Caco-2 (cell line): ENCODE results near the gene MGLL. TPM values are rescaled to one million over a fixed set of nuclear protein-coding genes. Genes with fewer than 3 reads are reported as not detected.

Experiments
- BruUV-seq: library from RNA; stranded (reverse); fragments of 400-500 nt; replicated peaks from 2 replicates; lab custom pipeline; 2021; lab: Mats Ljungman, UMichigan
- CTCF ChIA-PET: fragments of 300-600 bp; sonication (Branson Sonifier 250); formaldehyde crosslinking; loops from one replicate; lab custom pipeline; 2022; ENCODE audit warnings: antibody characterized with exemption; lab: Charles Lee
- POLR2A ChIA-PET: fragments of 300-600 bp; sonication (Branson Sonifier 250); formaldehyde crosslinking; loops from one replicate; lab custom pipeline; 2022; ENCODE audit warnings: antibody characterized with exemption; lab: Charles Lee
- DNase-seq, 2 experiments: peaks; one replicate each; pipeline versions ENCODE4 v3.0.0 to v3.0.0-alpha.2; 2020 to 2022
- H3K27me3 ChIP-seq: replicated peaks from 2 replicates; pipeline ENCODE4 v1.6.0; 2011; ENCODE audit warnings: low read length; ENCODE audit not compliant: control insufficient read depth, insufficient read depth
- H3K36me3 ChIP-seq: 2 replicates; pipeline ENCODE4 v1.5.1; 2011; ENCODE audit warnings: low read length; ENCODE audit not compliant: control insufficient read depth, insufficient read depth
- H3K4me1 ChIP-seq: fragments of 250-450 bp; sonication (Bioruptor Pico); 2 replicates; pipeline ENCODE4 v1.5.1; 2020; ENCODE audit warnings: mild to moderate bottlenecking
- H3K4me3 ChIP-seq: 2 replicates; pipeline ENCODE4 v1.5.1; 2011; ENCODE audit warnings: low read depth, mild to moderate bottlenecking, control low read depth, low read length
- H3K9me3 ChIP-seq: fragments of 250-450 bp; sonication (Bioruptor Pico); 2 replicates; pipeline ENCODE4 v1.5.1; 2020; ENCODE audit warnings: mild to moderate bottlenecking, moderate library complexity
- H3K27ac Mint-ChIP-seq: one replicate; pipeline ENCODE4 v1.8.0; 2022; ENCODE audit warnings: mixed read lengths; ENCODE audit not compliant: unreplicated experiment
- H3K27me3 Mint-ChIP-seq: one replicate; pipeline ENCODE4 v1.8.0; 2022; ENCODE audit warnings: mixed read lengths; ENCODE audit not compliant: insufficient read depth, unreplicated experiment
- H3K36me3 Mint-ChIP-seq: one replicate; pipeline ENCODE4 v1.8.0; 2022; ENCODE audit warnings: mild to moderate bottlenecking, mixed read lengths; ENCODE audit not compliant: insufficient read depth, unreplicated experiment
- H3K4me1 Mint-ChIP-seq: one replicate; pipeline ENCODE4 v1.8.0; 2022; ENCODE audit warnings: low read depth, mixed read lengths; ENCODE audit not compliant: unreplicated experiment
- H3K4me3 Mint-ChIP-seq: one replicate; pipeline ENCODE4 v1.8.0; 2022; ENCODE audit warnings: mild to moderate bottlenecking, moderate library complexity, mixed read lengths; ENCODE audit not compliant: unreplicated experiment
- H3K9me3 Mint-ChIP-seq: one replicate; pipeline ENCODE4 v1.8.0; 2022; ENCODE audit warnings: mixed read lengths; ENCODE audit not compliant: unreplicated experiment
- CTCF ChIP-seq, 2 experiments: fragments of 200-600 bp in 1 of 2; IDR thresholded peaks; 1 replicate in 1 of 2; 2 replicates in 1 of 2; pipeline versions ENCODE4 v1.5.1 to v1.8.0; 2011 to 2022; ENCODE audit warnings: antibody characterized with exemption in 1 of 2, control low read depth in 1 of 2, inconsistent platforms in 1 of 2, low read depth in 1 of 2, low read length in 1 of 2, mild to moderate bottlenecking in 1 of 2, moderate library complexity in 1 of 2; ENCODE audit not compliant: insufficient read depth in 1 of 2, severe bottlenecking in 1 of 2, unreplicated experiment in 1 of 2
- intact Hi-C: fragments of 100-400 bp; cut with micrococcal nuclease; formaldehyde crosslinking; loops from one replicate; pipeline ENCODE4 v1.10.0; 2022; ENCODE audit not compliant: unreplicated experiment
- total RNA-seq: library from RNA; stranded (reverse); gene quantifications from 2 replicates; pipeline ENCODE4 v1.2.3, GENCODE V29; 2022

The MGLL gene
- total RNA-seq, 1 experiment from 2014 or later = 7.8 TPM

DNA sequence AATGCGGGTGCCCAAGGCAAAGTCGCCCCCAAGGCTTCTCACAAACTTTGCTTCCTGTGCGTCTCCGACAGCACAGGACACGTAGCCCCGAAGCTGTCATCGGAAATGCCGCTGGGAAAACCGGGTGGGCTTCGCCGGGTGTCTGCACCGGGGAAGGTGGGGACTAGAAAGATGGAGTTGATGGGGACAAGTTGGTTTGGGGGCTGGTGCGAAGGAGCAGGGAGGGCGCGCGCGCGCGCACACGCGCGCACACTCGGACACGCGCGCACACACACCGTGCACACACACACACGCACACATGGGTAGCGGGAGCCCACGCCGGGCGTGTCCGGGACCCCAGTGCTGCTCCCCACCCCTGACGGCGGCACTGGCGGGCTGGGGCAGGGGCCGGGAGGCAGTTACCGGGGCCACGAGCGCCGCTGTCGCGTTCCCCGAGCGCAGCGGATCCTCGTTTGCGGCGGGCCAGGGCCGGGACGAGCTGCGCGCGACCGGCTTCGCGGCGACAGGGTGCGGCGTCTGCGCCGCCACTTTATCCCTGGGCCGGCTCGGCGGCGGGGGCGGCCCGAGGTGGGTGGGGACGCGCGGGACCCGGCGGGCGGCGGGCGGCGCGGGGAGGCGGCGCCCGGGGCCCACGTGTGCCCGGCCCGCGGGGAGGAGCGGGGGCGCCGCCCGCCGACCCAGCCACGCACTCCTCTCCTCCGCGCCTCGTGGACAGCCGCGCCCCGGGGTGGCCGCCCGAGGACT lies 539 bp upstream of the MGLL start:
- Mint-ChIP-seq H3K27me3 (no peaks in the 10 kb centered on the region), H3K4me1 (peaks cover 28% of the 10 kb centered on the region), H3K36me3 (no peaks in the 10 kb centered on the region), H3K27ac (peak overlapping the region; percentile 48), H3K4me3 (peak overlapping the region; percentile 91), H3K9me3 (no peaks in the 10 kb centered on the region)
- H3K4me3 ChIP-seq = peak overlapping the region; percentile 88
- no TSS peak for BruUV-seq
- intact Hi-C loops = no loop called here
- CTCF ChIA-PET = interaction anchor here (1.2 to 2.3 kb wide), 3 partner anchors 32 to 137 kb away, joined by 3 to 11 read pairs (median 5); no protein-coding TSS in a partner anchor
- H3K27me3 ChIP-seq = no peaks in the 10 kb centered on the region
- POLR2A ChIA-PET = no interaction called here
- H3K9me3 ChIP-seq = peaks cover 6% of the 10 kb centered on the region; the same call in 1 of the 2 replicates
- TF ChIP-seq CTCF (IDR thresholded peaks at IDR 0.05; ENCODE audit: insufficient read depth in 1 of 2, low read depth in 1 of 2, low read length in 1 of 2, severe bottlenecking in 1 of 2, unreplicated experiment in 1 of 2) = no peak
- DNase-seq = peak in 1 of 2 experiments; percentile 49
- no peaks in the 10 kb centered on the region for H3K36me3 ChIP-seq
- H3K4me1 ChIP-seq = peaks cover 38% of the 10 kb centered on the region

DNA sequence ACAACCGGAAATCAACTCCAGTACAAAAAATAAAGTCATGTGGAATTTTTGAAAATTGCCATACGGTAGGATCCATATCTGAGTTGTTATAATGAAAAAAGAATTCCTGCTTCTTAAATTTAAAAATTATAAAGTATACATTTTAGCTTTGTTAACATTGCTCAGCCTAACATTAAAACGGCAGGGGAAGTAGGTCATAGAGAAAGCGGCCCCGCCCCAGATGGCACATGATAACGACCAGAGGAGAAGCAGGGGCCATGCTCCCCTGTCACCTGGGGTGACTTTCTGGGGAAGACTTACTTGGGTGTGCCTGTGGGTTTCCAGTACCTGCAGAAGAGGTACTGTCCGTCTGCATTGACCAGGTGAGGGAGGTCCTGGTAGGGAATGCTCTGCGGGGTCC lies 921 bp downstream of the MGLL start:
- Histone ChIP-seq H3K9me3 (no peaks in the 10 kb centered on the region), H3K27me3 (no peaks in the 10 kb centered on the region), H3K4me3 (no peak overlapping the region), H3K36me3 (no peaks in the 10 kb centered on the region), H3K4me1 (peaks cover 53% of the 10 kb centered on the region)
- Mint-ChIP-seq H3K36me3 (peaks cover 2% of the 10 kb centered on the region), H3K4me1 (peaks cover 39% of the 10 kb centered on the region), H3K4me3 (peak overlapping the region; percentile 91), H3K27me3 (no peaks in the 10 kb centered on the region), H3K27ac (no peak overlapping the region), H3K9me3 (no peaks in the 10 kb centered on the region)
- ChIA-PET CTCF (interaction anchor here (1.0 kb wide), 1 partner anchor 30 kb away, joined by 8 read pairs; no protein-coding TSS in a partner anchor), POLR2A (interaction anchor here (0.8 kb wide), 1 partner anchor 36 kb away, joined by 4 read pairs; no protein-coding TSS in a partner anchor)
- TF ChIP-seq CTCF (IDR thresholded peaks at IDR 0.05; ENCODE audit: insufficient read depth in 1 of 2, low read depth in 1 of 2, low read length in 1 of 2, severe bottlenecking in 1 of 2, unreplicated experiment in 1 of 2) = no peak
- intact Hi-C loops = no loop called here
- no TSS peak for BruUV-seq
- DNase-seq = no peak

GRCh38 chr3:127820826-127821313 lies 1.4 kb downstream of the MGLL start:
- no peak overlapping the region for H3K4me3 Mint-ChIP-seq
- POLR2A ChIA-PET = interaction anchor here (0.8 kb wide), 1 partner anchor 36 kb away, joined by 4 read pairs; no protein-coding TSS in a partner anchor
- H3K36me3 ChIP-seq = no peaks in the 10 kb centered on the region
- DNase-seq = no peak
- peaks cover 58% of the 10 kb centered on the region for H3K4me1 ChIP-seq
- intact Hi-C loops = loop anchor here (1.0 kb wide), 1 partner anchor 30 kb away; no protein-coding TSS in a partner anchor
- no peaks in the 10 kb centered on the region for H3K9me3 Mint-ChIP-seq
- no peak overlapping the region for H3K27ac Mint-ChIP-seq
- TSS peak; percentile 34 for BruUV-seq
- TF ChIP-seq CTCF (IDR thresholded peaks at IDR 0.05; ENCODE audit: insufficient read depth in 1 of 2, low read depth in 1 of 2, low read length in 1 of 2, severe bottlenecking in 1 of 2, unreplicated experiment in 1 of 2) = no peak
- H3K27me3 ChIP-seq = no peaks in the 10 kb centered on the region
- CTCF ChIA-PET = interaction anchor here (1.0 kb wide), 1 partner anchor 30 kb away, joined by 8 read pairs; no protein-coding TSS in a partner anchor
- H3K4me3 ChIP-seq = no peak overlapping the region
- no peaks in the 10 kb centered on the region for H3K27me3 Mint-ChIP-seq
- peaks cover 5% of the 10 kb centered on the region for H3K36me3 Mint-ChIP-seq
- H3K4me1 Mint-ChIP-seq = peaks cover 43% of the 10 kb centered on the region
- no peaks in the 10 kb centered on the region for H3K9me3 ChIP-seq
